Left hindlimb (tissue), 1 donor: Measurements from ENCODE around the gene COQ2.
"Not testable (repeated sequence)": the region's sequence is repeated elsewhere in the genome, so short reads cannot be mapped to it uniquely, and the experiment has no call there.

Source experiments
- DNase-seq: peaks from one replicate; pipeline ENCODE4 v3.0.0-alpha.2; 2018

The COQ2 gene

GRCh38 chr4:83247415-83248357, 36.9 kb downstream of the COQ2 start:
- DNase-seq = no peak

- no peak for DNase-seq
Measured at GRCh38 chr4:83241132-83241531, 43.5 kb downstream of the COQ2 start.

- no peak for DNase-seq
Measured at GRCh38 chr4:83240379-83240875, 44.2 kb downstream of the COQ2 start.

GRCh38 chr4:83238393-83239248, 46.0 kb downstream of the COQ2 start:
- no peak for DNase-seq

- DNase-seq = no peak
Measured at GRCh38 chr4:83237591-83237990, 47.0 kb downstream of the COQ2 start.

GRCh38 chr4:83235645-83236133, 48.9 kb downstream of the COQ2 start:
- DNase-seq = not testable (repeated sequence)

GRCh38 chr4:83234902-83235644, 49.5 kb downstream of the COQ2 start:
- no peak for DNase-seq

GRCh38 chr4:83234387-83234786, 50.2 kb downstream of the COQ2 start:
- not testable (repeated sequence) for DNase-seq

GRCh38 chr4:83232082-83232481, 52.5 kb downstream of the COQ2 start:
- no peak for DNase-seq

- no peak for DNase-seq
Measured at GRCh38 chr4:83231620-83232076, 53.0 kb downstream of the COQ2 start.

- no peak for DNase-seq
Measured at GRCh38 chr4:83230928-83231327, 53.7 kb downstream of the COQ2 start.

- DNase-seq = no peak
Measured at GRCh38 chr4:83229791-83230190, 54.8 kb downstream of the COQ2 start.

- DNase-seq = no peak
Measured at GRCh38 chr4:83228231-83228630, 56.4 kb downstream of the COQ2 start.

GRCh38 chr4:83224502-83225197, 59.9 kb downstream of the COQ2 start:
- DNase-seq = no peak

- DNase-seq = no peak
Measured at GRCh38 chr4:83223781-83224180, 60.8 kb downstream of the COQ2 start.

GRCh38 chr4:83221897-83222441, 62.6 kb downstream of the COQ2 start:
- DNase-seq = no peak

GRCh38 chr4:83219344-83220331, 65.0 kb downstream of the COQ2 start:
- DNase-seq = no peak

GRCh38 chr4:83217721-83218522, 66.7 kb downstream of the COQ2 start:
- no peak for DNase-seq

- DNase-seq = no peak
Measured at GRCh38 chr4:83216959-83217683, 67.5 kb downstream of the COQ2 start.
